NT2/D1 (cell line): ENCODE data around the gene LILRB3.

ENCODE experiments used
- YY1 ChIP-seq: IDR thresholded peaks from 2 replicates; pipeline ENCODE4 v1.6.1; 2011; ENCODE audit not compliant: insufficient read length, insufficient read depth
- ZNF274 ChIP-seq: IDR thresholded peaks from 2 replicates; pipeline ENCODE4 v1.6.1; 2011; ENCODE audit warnings: mild to moderate bottlenecking, low read depth, low read length

DNA sequence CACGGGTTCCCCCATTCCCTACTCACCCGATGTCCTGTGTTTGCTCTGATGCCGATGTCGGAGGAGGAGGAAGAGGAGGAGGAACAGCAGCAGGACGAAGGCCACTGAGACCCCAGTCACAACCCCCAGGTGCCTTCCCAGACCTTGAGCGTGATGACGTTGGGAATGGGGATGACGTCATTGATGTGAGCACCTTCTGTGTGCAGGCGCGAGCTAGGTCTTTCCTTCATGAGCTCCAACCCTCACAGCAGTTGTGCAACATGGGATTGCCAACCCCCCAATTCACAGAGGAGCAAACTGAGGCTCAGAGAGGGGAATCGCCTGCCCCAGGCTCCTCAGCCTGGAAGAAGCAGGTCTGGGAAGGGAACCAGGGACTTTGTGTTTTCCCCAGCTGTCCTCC lies 30.0 kb upstream of the LILRB3 start:
- TF ChIP-seq YY1 (no peak), ZNF274 (no peak)
